ENCODE data around the gene SIAH3. TPM values are rescaled to one million over a fixed set of nuclear protein-coding genes. Genes with fewer than 3 reads are reported as not detected.
A peak's percentile ranks its signal among the peaks of the same experiment; 100 is the strongest.

The SIAH3 gene
- total and polyA plus RNA-seq, 3 donors from 2014 or later, result 0.19 to 0.47 (median 0.36) TPM

DNA sequence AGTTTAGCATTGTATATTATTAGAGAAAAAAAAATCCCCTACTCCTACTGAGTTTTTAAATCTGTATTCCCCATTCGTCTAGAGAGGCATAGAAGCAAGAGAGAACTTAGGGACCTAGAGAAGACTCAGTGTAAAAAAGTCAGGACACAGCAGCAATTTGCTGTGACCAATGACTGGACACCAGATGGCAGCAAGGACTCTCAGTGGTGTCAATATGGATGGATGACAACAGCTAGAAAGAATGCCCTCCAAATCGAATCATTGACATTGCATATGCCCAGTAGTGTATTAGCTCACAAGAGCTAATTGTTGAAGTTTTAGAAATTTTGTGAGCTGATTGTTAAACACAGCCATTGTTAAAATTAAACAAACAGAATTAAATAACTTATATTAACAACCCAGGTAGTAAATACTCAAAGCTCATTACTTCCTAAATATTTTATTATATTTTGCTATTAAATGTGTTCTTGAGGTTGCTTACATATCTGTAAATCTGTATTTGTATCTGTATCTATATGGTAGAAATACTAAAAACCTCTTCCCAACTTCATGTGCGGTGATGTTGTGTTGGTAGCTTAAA, 43.9 kb downstream of the SIAH3 start:
- peak; percentile 53 for DNase-seq
- TF ChIP-seq, protein P1, sequence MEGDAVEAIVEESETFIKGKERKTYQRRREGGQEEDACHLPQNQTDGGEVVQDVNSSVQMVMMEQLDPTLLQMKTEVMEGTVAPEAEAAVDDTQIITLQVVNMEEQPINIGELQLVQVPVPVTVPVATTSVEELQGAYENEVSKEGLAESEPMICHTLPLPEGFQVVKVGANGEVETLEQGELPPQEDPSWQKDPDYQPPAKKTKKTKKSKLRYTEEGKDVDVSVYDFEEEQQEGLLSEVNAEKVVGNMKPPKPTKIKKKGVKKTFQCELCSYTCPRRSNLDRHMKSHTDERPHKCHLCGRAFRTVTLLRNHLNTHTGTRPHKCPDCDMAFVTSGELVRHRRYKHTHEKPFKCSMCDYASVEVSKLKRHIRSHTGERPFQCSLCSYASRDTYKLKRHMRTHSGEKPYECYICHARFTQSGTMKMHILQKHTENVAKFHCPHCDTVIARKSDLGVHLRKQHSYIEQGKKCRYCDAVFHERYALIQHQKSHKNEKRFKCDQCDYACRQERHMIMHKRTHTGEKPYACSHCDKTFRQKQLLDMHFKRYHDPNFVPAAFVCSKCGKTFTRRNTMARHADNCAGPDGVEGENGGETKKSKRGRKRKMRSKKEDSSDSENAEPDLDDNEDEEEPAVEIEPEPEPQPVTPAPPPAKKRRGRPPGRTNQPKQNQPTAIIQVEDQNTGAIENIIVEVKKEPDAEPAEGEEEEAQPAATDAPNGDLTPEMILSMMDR (IDR thresholded peaks at IDR 0.05), result peak in 2 of 3 experiments; percentile 20 to 31
- TF ChIP-seq POLR2A (IDR thresholded peaks at IDR 0.05), result no peak
- no peak overlapping the region for H3K27ac ChIP-seq
- intact Hi-C loops (cut with DNase I; ENCODE audit: low total_unique reads), result no loop called here
- H3K9me3 ChIP-seq, result no peaks in the 10 kb centered on the region
- H3K4me3 ChIP-seq, result no peak overlapping the region
- no peaks in the 10 kb centered on the region for H3K27me3 ChIP-seq
- 57 to 66% methylated on average over 3 of the region's 3 CpGs for WGBS, 2 donors
- H3K4me1 ChIP-seq, result no peaks in the 10 kb centered on the region
- H3K36me3 ChIP-seq (ENCODE audit: low read depth, missing control alignments), result no peaks in the 10 kb centered on the region

DNA sequence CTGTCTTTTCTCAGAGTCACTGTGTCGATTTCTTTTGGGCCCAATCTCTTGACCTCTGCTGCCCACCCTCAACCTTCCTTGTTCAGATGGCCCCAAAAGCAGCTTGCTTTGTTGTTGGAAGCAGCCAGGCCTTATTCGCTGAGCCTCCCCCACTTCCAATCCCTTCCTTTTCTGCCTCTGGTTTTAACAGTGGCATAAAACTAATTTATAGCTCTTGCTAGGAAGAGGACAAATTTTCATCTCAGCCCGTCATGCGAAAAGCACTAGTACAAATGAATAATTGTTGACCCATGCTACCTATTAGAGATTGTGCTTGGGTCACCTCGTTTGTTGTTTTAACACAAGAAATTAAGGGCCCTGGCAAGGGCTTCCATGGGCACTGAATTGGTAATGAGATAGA, 51.1 kb downstream of the SIAH3 start:
- no peak for TF ChIP-seq POLR2A (IDR thresholded peaks at IDR 0.05)
- TF ChIP-seq, protein P1 (IDR thresholded peaks at IDR 0.05), result no peak
- Histone ChIP-seq H3K36me3 (ENCODE audit: low read depth, missing control alignments) (no peaks in the 10 kb centered on the region), H3K9me3 (no peaks in the 10 kb centered on the region), H3K4me3 (no peak overlapping the region), H3K27me3 (no peaks in the 10 kb centered on the region), H3K4me1 (no peaks in the 10 kb centered on the region), H3K27ac (no peak overlapping the region)
- WGBS, 2 donors, result 63 to 77% methylated on average over 5 of the region's 5 CpGs
- intact Hi-C loops (cut with DNase I; ENCODE audit: low total_unique reads), result no loop called here
- no peak for DNase-seq

DNA sequence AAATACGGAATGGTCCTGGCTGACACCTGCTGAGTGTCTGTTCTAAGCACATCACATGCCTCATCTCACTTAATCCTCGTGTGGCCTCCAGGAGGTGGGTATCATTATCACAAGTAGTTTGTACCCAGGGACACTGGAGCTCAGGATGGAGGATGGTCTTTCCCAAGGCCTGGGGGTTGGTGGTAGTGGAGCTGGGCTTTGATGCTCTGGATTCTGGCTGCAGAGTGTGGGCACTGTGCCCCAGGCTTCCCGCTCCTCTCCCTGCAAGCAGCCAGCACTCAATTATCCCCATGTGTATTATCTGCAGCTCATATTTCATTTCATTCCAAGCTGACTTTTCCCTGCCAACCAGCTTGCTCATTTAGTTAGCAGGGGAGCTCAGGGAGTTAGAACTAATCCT, 52.1 kb downstream of the SIAH3 start:
- intact Hi-C loops (cut with DNase I; ENCODE audit: low total_unique reads), result no loop called here
- no peak for DNase-seq
- WGBS, 2 donors, result 55 to 76% methylated on average over 3 of the region's 3 CpGs

DNA sequence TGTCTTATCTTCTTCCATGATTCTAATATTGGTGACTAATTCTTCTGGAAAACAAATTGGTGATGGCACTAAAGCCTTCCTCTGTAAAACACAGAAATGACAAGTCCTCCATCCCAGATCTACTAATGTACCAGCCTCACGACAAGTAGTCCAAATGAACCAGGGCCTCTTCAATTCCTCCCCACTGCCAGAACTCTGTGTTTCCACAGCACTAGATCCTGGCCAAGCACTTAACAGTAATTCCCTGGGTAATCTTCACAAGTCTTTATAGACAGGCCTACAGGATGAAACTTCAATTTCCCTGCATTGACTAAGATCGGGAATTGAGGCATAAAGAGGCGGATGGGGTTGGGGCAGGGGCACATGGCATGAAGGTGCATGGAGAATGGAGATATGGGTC, 52.7 kb downstream of the SIAH3 start:
- intact Hi-C loops (cut with DNase I; ENCODE audit: low total_unique reads), result no loop called here
- H3K9me3 ChIP-seq, result no peaks in the 10 kb centered on the region
- no peaks in the 10 kb centered on the region for H3K27me3 ChIP-seq
- no peak for DNase-seq
- 92 to 93% methylated on average over 3 of the region's 3 CpGs for WGBS, 2 donors
- no peaks in the 10 kb centered on the region for H3K4me1 ChIP-seq
- no peak overlapping the region for H3K4me3 ChIP-seq
- TF ChIP-seq, protein P1 (IDR thresholded peaks at IDR 0.05), result no peak
- TF ChIP-seq POLR2A (IDR thresholded peaks at IDR 0.05), result no peak
- H3K27ac ChIP-seq, result no peak overlapping the region
- no peaks in the 10 kb centered on the region for H3K36me3 ChIP-seq (ENCODE audit: low read depth, missing control alignments)

More for the DNA sequence above, 52.1 kb downstream of the SIAH3 start:
- H3K4me3 ChIP-seq, result no peak overlapping the region
- H3K9me3 ChIP-seq, result no peaks in the 10 kb centered on the region
- no peaks in the 10 kb centered on the region for H3K4me1 ChIP-seq
- H3K27ac ChIP-seq, result no peak overlapping the region
- no peaks in the 10 kb centered on the region for H3K36me3 ChIP-seq (ENCODE audit: low read depth, missing control alignments)
- H3K27me3 ChIP-seq, result no peaks in the 10 kb centered on the region
- TF ChIP-seq POLR2A (IDR thresholded peaks at IDR 0.05), result no peak
- TF ChIP-seq, protein P1 (IDR thresholded peaks at IDR 0.05), result no peak
